Naive thymus-derived CD8-positive, alpha-beta T cell (primary cell): ENCODE results near the gene LOXL4. TPM values are rescaled to one million over a fixed set of nuclear protein-coding genes. Genes with fewer than 3 reads are reported as not detected.
A peak's percentile ranks its signal among the peaks of the same experiment; 100 is the strongest.

Experiments used
- ATAC-seq, 2 donors: fragments of 150-1000 bp; cut with Tn5 transposase in 1 of 2; sonication (Bioruptor Pico), chemical (Tn5 transposase) in 1 of 2; 1 replicate in 1 of 2; 2 replicates in 1 of 2; pipeline ENCODE4 v1.10.0; 2021; ENCODE audit warnings: mild to moderate bottlenecking in 2 of 2, moderate library complexity in 2 of 2
- POLR2A ChIA-PET: fragments of 350-600 bp; sonication (Branson Sonifier 250); formaldehyde crosslinking; loops from one replicate; lab custom pipeline; 2021; ENCODE audit warnings: antibody characterized with exemption; lab: Charles Lee
- DNase-seq, 10 donors: peaks; one replicate each; pipeline versions ENCODE4 v3.0.0 to v3.0.0-alpha.2; 2020 to 2022
- H3K27ac Mint-ChIP-seq, 10 donors: one replicate each; pipeline ENCODE4 v1.8.0; 2020 to 2022; ENCODE audit warnings: mild to moderate bottlenecking in 10 of 10, mixed read lengths in 10 of 10, moderate library complexity in 4 of 10, inconsistent platforms in 1 of 10
- H3K27me3 Mint-ChIP-seq, 5 donors: one replicate each; pipeline ENCODE4 v1.8.0; 2021 to 2022; ENCODE audit warnings: mixed read lengths in 5 of 5
- H3K36me3 Mint-ChIP-seq, 3 donors: one replicate each; pipeline ENCODE4 v1.8.0; 2020 to 2022; ENCODE audit warnings: mixed read lengths in 3 of 3, mild to moderate bottlenecking in 2 of 3, inconsistent platforms in 1 of 3
- H3K4me1 Mint-ChIP-seq, 4 donors: one replicate each; pipeline ENCODE4 v1.8.0; 2021 to 2022; ENCODE audit warnings: mixed read lengths in 4 of 4
- H3K4me3 Mint-ChIP-seq, 10 donors: one replicate each; pipeline ENCODE4 v1.8.0; 2020 to 2022; ENCODE audit warnings: mild to moderate bottlenecking in 10 of 10, mixed read lengths in 10 of 10, moderate library complexity in 6 of 10, inconsistent platforms in 1 of 10
- H3K9me3 Mint-ChIP-seq, 9 donors: one replicate each; pipeline ENCODE4 v1.8.0; 2020 to 2022; ENCODE audit warnings: mixed read lengths in 9 of 9, mild to moderate bottlenecking in 3 of 9, inconsistent platforms in 1 of 9, moderate library complexity in 1 of 9
- polyA plus RNA-seq, 3 donors: library from polyadenylated mRNA; unstranded; fragments of 300-500 nt; fragmentation: Illumina TruSeq; gene quantifications; one replicate each; pipeline ENCODE4 v1.2.3, GENCODE V29; 2021
- total RNA-seq, 8 experiments: library from RNA in 2 of 8; stranded (reverse) in 2 of 8; gene quantifications; one replicate each; pipeline ENCODE4 v1.2.3 and lab custom pipeline; 2021 to 2026

The LOXL4 gene
- total RNA-seq (not detected), polyA plus RNA-seq (under 1 TPM in 1 of 3 donors, not detected in 2; 0.12 TPM), total RNA-seq (lab: John Stamatoyannopoulos, UW) (0 to 0.22 (median 0) reads per million in 6 experiments)

GRCh38 chr10:98267894-98268693, at the start of gene LOXL4:
Gene LOXL4, minus strand, starts transcription at chr10:98268194. Its CDS starts 5,175 bp downstream, at chr10:98263019.
- Mint-ChIP-seq H3K9me3 (no peaks in the 10 kb centered on the region), H3K27ac (peak within 1 kb of the TSS in 6 of 10 donors; percentile 14 to 79 (median 34)), H3K4me1 (peaks cover 0 to 7% (median 5%) of the 10 kb centered on the region in 4 donors), H3K36me3 (peaks cover 0 to 2% (median 0%) of the 10 kb centered on the region in 3 donors), H3K27me3 (peaks cover 16 to 53% (median 18%) of the 10 kb centered on the region in 5 donors), H3K4me3 (peak within 1 kb of the TSS; percentile 61 to 87 (median 74))
- POLR2A ChIA-PET: no interaction called here
- DNase-seq (no peak), ATAC-seq (peak; percentile 64 to 65)

- Mint-ChIP-seq H3K36me3 (no peaks in the 10 kb centered on the region), H3K4me3 (no peak overlapping the region), H3K27ac (peak overlapping the region in 1 of 10 donors; percentile 66), H3K9me3 (no peaks in the 10 kb centered on the region), H3K27me3 (peaks cover 0 to 26% (median 13%) of the 10 kb centered on the region in 5 donors), H3K4me1 (peaks cover 0 to 7% (median 2%) of the 10 kb centered on the region in 4 donors)
- DNase-seq: no peak
- ATAC-seq: no peak
- POLR2A ChIA-PET: no interaction called here
These were observed 48.7 kb upstream of the LOXL4 start for GRCh38 chr10:98316661-98317060.

GRCh38 chr10:98316170-98316569, 48.2 kb upstream of the LOXL4 start:
- ATAC-seq (no peak), DNase-seq (no peak)
- Mint-ChIP-seq H3K4me3 (no peak overlapping the region), H3K36me3 (no peaks in the 10 kb centered on the region), H3K4me1 (peaks cover 0 to 7% (median 0%) of the 10 kb centered on the region in 4 donors), H3K27me3 (peaks cover 0 to 26% (median 16%) of the 10 kb centered on the region in 5 donors), H3K9me3 (no peaks in the 10 kb centered on the region), H3K27ac (no peak overlapping the region)
- POLR2A ChIA-PET: no interaction called here

GRCh38 chr10:98314532-98315284, 46.7 kb upstream of the LOXL4 start:
- POLR2A ChIA-PET: no interaction called here
- ATAC-seq (no peak), DNase-seq (no peak)
- peaks cover 0 to 7% (median 3%) of the 10 kb centered on the region in 4 donors for H3K4me1 Mint-ChIP-seq
- no peaks in the 10 kb centered on the region for H3K9me3 Mint-ChIP-seq
- H3K27me3 Mint-ChIP-seq: peaks cover 0 to 34% (median 19%) of the 10 kb centered on the region in 5 donors
- no peak overlapping the region for H3K27ac Mint-ChIP-seq
- H3K4me3 Mint-ChIP-seq: no peak overlapping the region
- H3K36me3 Mint-ChIP-seq: no peaks in the 10 kb centered on the region

GRCh38 chr10:98313598-98313997, 45.6 kb upstream of the LOXL4 start:
- H3K27me3 Mint-ChIP-seq: peaks cover 3 to 45% (median 29%) of the 10 kb centered on the region in 5 donors
- H3K27ac Mint-ChIP-seq: no peak overlapping the region
- no peaks in the 10 kb centered on the region for H3K36me3 Mint-ChIP-seq
- no peaks in the 10 kb centered on the region for H3K9me3 Mint-ChIP-seq
- peaks cover under 1 to 14% (median 6%) of the 10 kb centered on the region in 4 donors for H3K4me1 Mint-ChIP-seq
- H3K4me3 Mint-ChIP-seq: no peak overlapping the region
- ATAC-seq: no peak
- no peak for DNase-seq
- POLR2A ChIA-PET: no interaction called here

GRCh38 chr10:98312822-98313221, 44.8 kb upstream of the LOXL4 start:
- Mint-ChIP-seq H3K36me3 (no peaks in the 10 kb centered on the region), H3K4me1 (peaks cover 1 to 14% (median 6%) of the 10 kb centered on the region in 4 donors), H3K27me3 (peaks cover 3 to 50% (median 31%) of the 10 kb centered on the region in 5 donors), H3K9me3 (no peaks in the 10 kb centered on the region), H3K4me3 (no peak overlapping the region), H3K27ac (no peak overlapping the region)
- POLR2A ChIA-PET: no interaction called here
- DNase-seq: no peak
- no peak for ATAC-seq

- DNase-seq (no peak), ATAC-seq (no peak)
- peaks cover 1 to 14% (median 6%) of the 10 kb centered on the region in 4 donors for H3K4me1 Mint-ChIP-seq
- H3K4me3 Mint-ChIP-seq: no peak overlapping the region
- no peaks in the 10 kb centered on the region for H3K36me3 Mint-ChIP-seq
- no peaks in the 10 kb centered on the region for H3K9me3 Mint-ChIP-seq
- H3K27ac Mint-ChIP-seq: no peak overlapping the region
- POLR2A ChIA-PET: no interaction called here
- H3K27me3 Mint-ChIP-seq: peaks cover 3 to 50% (median 30%) of the 10 kb centered on the region in 5 donors
These were observed 44.4 kb upstream of the LOXL4 start for GRCh38 chr10:98312349-98312748.

- ATAC-seq (no peak), DNase-seq (no peak)
- peaks cover 0 to 4% (median 3%) of the 10 kb centered on the region in 3 donors for H3K36me3 Mint-ChIP-seq
- peaks cover 1 to 10% (median 5%) of the 10 kb centered on the region in 4 donors for H3K4me1 Mint-ChIP-seq
- peaks cover 8 to 47% (median 30%) of the 10 kb centered on the region in 5 donors for H3K27me3 Mint-ChIP-seq
- no peak overlapping the region for H3K27ac Mint-ChIP-seq
- no peak overlapping the region for H3K4me3 Mint-ChIP-seq
- H3K9me3 Mint-ChIP-seq: peaks cover 0 to 3% (median 0%) of the 10 kb centered on the region in 9 donors
- POLR2A ChIA-PET: no interaction called here
These were observed 42.7 kb upstream of the LOXL4 start for GRCh38 chr10:98310701-98311100.

- POLR2A ChIA-PET: no interaction called here
- H3K36me3 Mint-ChIP-seq: peaks cover 0 to 8% (median 3%) of the 10 kb centered on the region in 3 donors
- ATAC-seq: no peak
- H3K27ac Mint-ChIP-seq: peak overlapping the region in 1 of 10 donors; percentile 18
- DNase-seq: peak in 1 of 10 donors; percentile 5
- peaks cover 10 to 51% (median 35%) of the 10 kb centered on the region in 5 donors for H3K27me3 Mint-ChIP-seq
- no peak overlapping the region for H3K4me3 Mint-ChIP-seq
- peaks cover 1 to 10% (median 5%) of the 10 kb centered on the region in 4 donors for H3K4me1 Mint-ChIP-seq
- peaks cover 0 to 3% (median 0%) of the 10 kb centered on the region in 9 donors for H3K9me3 Mint-ChIP-seq
These were observed 41.7 kb upstream of the LOXL4 start for GRCh38 chr10:98309366-98310355.

- peaks cover 1 to 10% (median 5%) of the 10 kb centered on the region in 4 donors for H3K4me1 Mint-ChIP-seq
- peaks cover 10 to 51% (median 32%) of the 10 kb centered on the region in 5 donors for H3K27me3 Mint-ChIP-seq
- peaks cover 0 to 3% (median 0%) of the 10 kb centered on the region in 9 donors for H3K9me3 Mint-ChIP-seq
- ATAC-seq: no peak
- peaks cover 0 to 8% (median 3%) of the 10 kb centered on the region in 3 donors for H3K36me3 Mint-ChIP-seq
- no peak overlapping the region for H3K4me3 Mint-ChIP-seq
- no peak for DNase-seq
- POLR2A ChIA-PET: no interaction called here
- peak overlapping the region in 1 of 10 donors; percentile 37 for H3K27ac Mint-ChIP-seq
These were observed 40.8 kb upstream of the LOXL4 start for GRCh38 chr10:98308669-98309365.

- Mint-ChIP-seq H3K4me1 (peaks cover 1 to 10% (median 5%) of the 10 kb centered on the region in 4 donors), H3K9me3 (peaks cover 0 to 3% (median 0%) of the 10 kb centered on the region in 9 donors), H3K27me3 (peaks cover 10 to 55% (median 36%) of the 10 kb centered on the region in 5 donors), H3K27ac (peak overlapping the region in 1 of 10 donors; percentile 37), H3K4me3 (no peak overlapping the region), H3K36me3 (peaks cover 0 to 8% (median 3%) of the 10 kb centered on the region in 3 donors)
- POLR2A ChIA-PET: no interaction called here
- DNase-seq (no peak), ATAC-seq (no peak)
These were observed 40.0 kb upstream of the LOXL4 start for GRCh38 chr10:98307916-98308541.
